ENCODE measurements around the gene LRRN4. TPM values are rescaled to one million over a fixed set of nuclear protein-coding genes. Genes with fewer than 3 reads are reported as not detected.
A peak's percentile ranks its signal among the peaks of the same experiment; 100 is the strongest.

Gene LRRN4
- total and polyA plus RNA-seq, 3 donors from 2014 or later = 0.08 to 3.1 (median 0.43) TPM

DNA sequence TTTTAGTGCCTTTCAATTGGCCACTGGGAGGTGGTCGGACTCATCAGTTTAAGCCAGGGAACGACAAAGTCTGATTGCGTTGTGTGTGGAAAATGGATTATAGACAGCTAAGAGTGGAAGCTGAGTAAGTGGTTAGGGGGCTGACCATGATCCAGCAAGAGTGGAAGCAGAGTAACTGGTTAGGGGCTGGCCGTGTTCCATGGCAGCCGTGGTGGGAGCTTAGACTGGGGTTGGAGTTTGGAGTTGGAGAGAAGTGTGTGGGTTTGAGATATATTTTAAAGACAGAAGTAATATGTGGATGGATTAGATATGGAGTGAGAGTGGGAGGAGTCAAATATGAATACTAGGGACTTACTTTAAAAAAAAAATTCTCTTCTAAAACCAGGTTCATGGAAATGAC is 41.7 kb downstream of the LRRN4 start:
- H3K36me3 ChIP-seq (ENCODE audit: low read depth, missing control alignments) = no peaks in the 10 kb centered on the region
- intact Hi-C loops (cut with DNase I; ENCODE audit: low total_unique reads) = no loop called here
- no peak for TF ChIP-seq CTCF (IDR thresholded peaks at IDR 0.05)
- TF ChIP-seq POLR2A (IDR thresholded peaks at IDR 0.05) = no peak
- no peaks in the 10 kb centered on the region for H3K9me3 ChIP-seq
- no peak overlapping the region for H3K4me3 ChIP-seq
- no peak for DNase-seq
- no peak overlapping the region for H3K27ac ChIP-seq
- H3K4me1 ChIP-seq = peaks cover 16% of the 10 kb centered on the region
- no peaks in the 10 kb centered on the region for H3K27me3 ChIP-seq
- 95 to 96% methylated on average over 5 of the region's 5 CpGs for WGBS, 2 donors

DNA sequence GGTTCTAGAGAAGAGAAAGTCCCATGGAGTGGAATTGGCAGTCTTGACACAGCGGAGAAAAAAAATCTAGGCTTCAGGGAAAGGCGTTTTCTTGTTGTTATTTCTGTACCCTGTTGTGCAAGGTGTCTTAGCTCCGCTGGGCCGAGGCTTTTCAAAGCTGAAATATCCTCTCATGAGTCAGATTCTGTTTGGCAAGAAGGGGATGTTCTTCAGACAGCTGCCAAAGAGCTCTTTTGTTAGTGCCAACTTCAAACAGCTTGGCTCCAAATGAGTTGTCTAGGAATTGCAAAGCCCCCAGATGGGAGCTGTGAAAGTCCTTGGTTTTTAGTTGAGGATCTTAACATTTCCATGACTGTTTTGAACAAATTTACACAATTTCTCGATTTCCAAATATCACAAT is 45.6 kb downstream of the LRRN4 start:
- 35 to 37% methylated on average over 5 of the region's 5 CpGs for WGBS, 2 donors
- H3K27ac ChIP-seq = peak overlapping the region; percentile 33 to 44
- H3K27me3 ChIP-seq = no peaks in the 10 kb centered on the region
- H3K36me3 ChIP-seq (ENCODE audit: low read depth, missing control alignments) = no peaks in the 10 kb centered on the region
- peak; percentile 57 for DNase-seq
- intact Hi-C loops (cut with DNase I; ENCODE audit: low total_unique reads) = no loop called here
- H3K9me3 ChIP-seq = no peaks in the 10 kb centered on the region
- H3K4me1 ChIP-seq = peaks cover 19% of the 10 kb centered on the region
- TF ChIP-seq POLR2A (IDR thresholded peaks at IDR 0.05) (no peak), CTCF (IDR thresholded peaks at IDR 0.05) (no peak)
- H3K4me3 ChIP-seq = no peak overlapping the region

DNA sequence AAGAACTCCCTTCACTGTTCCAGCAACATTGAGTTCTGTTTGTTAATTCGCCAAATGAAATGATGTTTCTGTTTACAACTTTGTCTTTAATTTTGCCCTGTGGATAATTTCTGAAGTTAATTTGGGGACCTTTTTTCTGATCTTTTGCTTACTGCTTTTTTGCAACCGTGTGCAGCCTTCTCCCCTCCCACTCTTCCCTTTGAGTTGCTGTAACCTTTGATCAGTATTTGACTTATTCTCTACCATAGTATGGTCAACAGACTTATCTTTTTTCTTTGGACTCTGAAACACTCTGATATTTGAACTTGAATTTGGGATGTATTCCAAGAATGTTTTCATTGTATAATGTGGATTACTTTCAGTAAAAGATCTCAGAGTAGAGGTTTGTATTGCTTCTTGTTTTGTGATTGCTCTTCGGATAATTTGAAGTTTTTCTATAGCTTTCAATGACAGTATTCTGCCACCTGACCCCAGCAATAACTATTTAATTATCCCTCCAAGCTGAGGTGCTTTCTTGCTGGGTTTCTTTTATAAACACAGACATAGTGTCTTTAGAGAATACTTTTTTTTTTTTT is 46.2 kb downstream of the LRRN4 start:
- no peak for TF ChIP-seq POLR2A (IDR thresholded peaks at IDR 0.05)
- no peak for TF ChIP-seq CTCF (IDR thresholded peaks at IDR 0.05)
- Histone ChIP-seq H3K4me1 (peaks cover 19% of the 10 kb centered on the region), H3K4me3 (peak overlapping the region in 1 of 2 donors; percentile 71), H3K27me3 (no peaks in the 10 kb centered on the region), H3K36me3 (ENCODE audit: low read depth, missing control alignments) (no peaks in the 10 kb centered on the region), H3K9me3 (no peaks in the 10 kb centered on the region), H3K27ac (peak overlapping the region; percentile 18 to 82)
- intact Hi-C loops (cut with DNase I; ENCODE audit: low total_unique reads) = no loop called here
- DNase-seq = no peak
- WGBS, 2 donors = 24 to 25% methylated on average over 3 of the region's 3 CpGs

DNA sequence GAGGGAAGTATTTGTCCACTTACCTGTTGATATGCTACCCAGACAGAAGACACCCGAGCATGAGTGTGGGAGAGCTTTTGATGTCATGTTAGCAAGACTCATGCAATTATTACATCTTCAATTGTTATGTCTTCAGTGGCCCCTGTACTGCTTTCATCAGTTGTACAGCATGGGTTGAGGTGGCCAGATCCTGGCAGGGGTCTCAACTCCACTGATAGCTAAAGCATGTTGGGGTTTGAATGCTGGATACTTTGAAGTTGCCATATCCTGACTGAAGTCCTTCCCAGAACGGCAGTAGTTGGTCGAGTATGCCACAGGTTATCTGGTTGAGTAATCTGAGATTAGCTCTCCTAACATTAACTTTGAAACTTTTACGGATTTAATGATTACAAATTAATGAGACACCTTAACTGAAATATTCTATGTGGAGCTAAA is 46.7 kb downstream of the LRRN4 start:
- peaks cover 19% of the 10 kb centered on the region for H3K4me1 ChIP-seq
- H3K36me3 ChIP-seq (ENCODE audit: low read depth, missing control alignments) = no peaks in the 10 kb centered on the region

More for the DNA sequence above, 46.7 kb downstream of the LRRN4 start:
- peak overlapping the region; percentile 71 to 98 for H3K4me3 ChIP-seq
- no peaks in the 10 kb centered on the region for H3K9me3 ChIP-seq
- WGBS, 2 donors = 4 to 10% methylated on average over 4 of the region's 4 CpGs
- peak overlapping the region in 1 of 2 donors; percentile 82 for H3K27ac ChIP-seq
- no peak for DNase-seq
- TF ChIP-seq POLR2A (IDR thresholded peaks at IDR 0.05) (no peak), CTCF (IDR thresholded peaks at IDR 0.05) (no peak)
- no peaks in the 10 kb centered on the region for H3K27me3 ChIP-seq
- intact Hi-C loops (cut with DNase I; ENCODE audit: low total_unique reads) = no loop called here

Data from testis (tissue), 3 donors.